H1 (cell line): ENCODE measurements around the gene PRICKLE2. TPM values are rescaled to one million over a fixed set of nuclear protein-coding genes. Genes with fewer than 3 reads are reported as not detected.

ENCODE experiments used
- CTCF ChIA-PET: fragments of 300-600 bp; sonication (Branson Sonifier 250); formaldehyde crosslinking; loops from one replicate; lab custom pipeline; 2021; ENCODE audit not compliant: partially characterized antibody; lab: Charles Lee
- POLR2A ChIA-PET: fragments of 300-600 bp; sonication (Branson Sonifier 250); formaldehyde crosslinking; loops from one replicate; lab custom pipeline; 2021; ENCODE audit warnings: inconsistent platforms; ENCODE audit not compliant: partially characterized antibody; lab: Charles Lee
- DNase-seq, 2 experiments: peaks; one replicate each; pipeline versions ENCODE4 v3.0.0 to v3.0.0-alpha.2; 2010 to 2022; ENCODE audit warnings: low spot score in 2 of 2, low read depth in 1 of 2, mixed read lengths in 1 of 2
- FAIRE-seq: peaks from 2 replicates; lab custom pipeline; 2011; peaks lifted over from hg19 to GRCh38; lab: Jason Lieb, UNC
- H2AFZ ChIP-seq: 2 replicates; pipeline ENCODE4 v1.8.1; 2012; ENCODE audit warnings: low read length, inconsistent platforms
- H2AK5ac ChIP-seq: 2 replicates; pipeline ENCODE4 v1.6.1; 2013; ENCODE audit warnings: low read depth, low read length
- H2BK120ac ChIP-seq: replicated peaks from 2 replicates; pipeline ENCODE3; 2013; ENCODE audit warnings: low read depth, low read length, inconsistent platforms
- H2BK12ac ChIP-seq: 2 replicates; pipeline ENCODE4 v1.6.1; 2013; ENCODE audit warnings: low read depth, low read length
- H2BK15ac ChIP-seq: 2 replicates; pipeline ENCODE4 v1.6.1; 2013; ENCODE audit warnings: low read length
- H2BK20ac ChIP-seq: 2 replicates; pipeline ENCODE4 v1.6.1; 2013; ENCODE audit warnings: low read length
- H2BK5ac ChIP-seq: 2 replicates; pipeline ENCODE4 v1.6.1; 2013; ENCODE audit warnings: low read depth, low read length
- H3K14ac ChIP-seq: 2 replicates; pipeline ENCODE4 v1.6.1; 2013; ENCODE audit warnings: inconsistent platforms; ENCODE audit not compliant: insufficient read length
- H3K18ac ChIP-seq: 2 replicates; pipeline ENCODE4 v1.6.1; 2013; ENCODE audit warnings: low read length; ENCODE audit errors: extremely low read depth
- H3K23ac ChIP-seq: 2 replicates; pipeline ENCODE4 v1.6.1; 2013; ENCODE audit warnings: inconsistent platforms; ENCODE audit not compliant: insufficient read length
- H3K23me2 ChIP-seq: 2 replicates; pipeline ENCODE4 v1.6.1; 2013; ENCODE audit warnings: low read depth, low read length
- H3K27ac ChIP-seq: 2 replicates; pipeline ENCODE4 v1.6.1; 2011; ENCODE audit warnings: low read depth, low read length, inconsistent platforms
- H3K27me3 ChIP-seq, 4 experiments: replicated peaks in 1 of 4; 1 replicate in 1 of 4; 2 replicates in 3 of 4; pipeline versions ENCODE4 v1.6.1 to v1.8.1; 2011 to 2013; ENCODE audit warnings: low read length in 3 of 4, mild to moderate bottlenecking in 3 of 4, inconsistent platforms in 2 of 4, mixed read lengths in 2 of 4, moderate library complexity in 1 of 4; ENCODE audit not compliant: control insufficient read depth in 3 of 4, insufficient read depth in 3 of 4; ENCODE audit errors: extremely low read depth in 1 of 4
- H3K36me3 ChIP-seq, 4 experiments: 2 replicates each; pipeline versions ENCODE4 v1.6.1 to v1.8.1; 2011 to 2013; ENCODE audit warnings: mild to moderate bottlenecking in 4 of 4, low read length in 3 of 4, moderate library complexity in 2 of 4, control low read depth in 1 of 4, inconsistent platforms in 1 of 4; ENCODE audit not compliant: insufficient read depth in 4 of 4, control insufficient read depth in 2 of 4
- H3K4ac ChIP-seq: replicated peaks from 2 replicates; pipeline ENCODE3; 2013; ENCODE audit warnings: low read length, low read depth, mixed read lengths, inconsistent platforms; ENCODE audit not compliant: insufficient read length
- H3K4me1 ChIP-seq, 4 experiments: replicated peaks in 1 of 4; 1 replicate in 1 of 4; 2 replicates in 3 of 4; pipeline versions ENCODE4 v1.6.1 to v1.8.1; 2011 to 2013; ENCODE audit warnings: low read length in 3 of 4, inconsistent platforms in 2 of 4, mixed read lengths in 1 of 4; ENCODE audit not compliant: insufficient read depth in 4 of 4, control insufficient read depth in 3 of 4
- H3K4me2 ChIP-seq, 2 experiments: 2 replicates each; pipeline versions ENCODE4 v1.6.1 to v1.8.1; 2011 to 2013; ENCODE audit warnings: low read depth in 2 of 2, low read length in 2 of 2, control low read depth in 1 of 2, inconsistent platforms in 1 of 2, mild to moderate bottlenecking in 1 of 2; ENCODE audit not compliant: insufficient read depth in 1 of 2
- H3K4me3 ChIP-seq, 4 experiments: fragments of 200-600, 300-600 bp in 1 of 4; sonication (generic), shearing (Covaris generic), sonication (Bioruptor Twin) in 1 of 4; 2 replicates each; pipeline versions ENCODE4 v1.5.1 to v1.8.1; 2011 to 2016; ENCODE audit warnings: low read length in 4 of 4, low read depth in 3 of 4, control low read depth in 2 of 4, inconsistent platforms in 2 of 4, mild to moderate bottlenecking in 2 of 4, mixed read lengths in 1 of 4, moderate library complexity in 1 of 4; ENCODE audit not compliant: insufficient read depth in 2 of 4; ENCODE audit errors: extremely low read depth in 1 of 4
- H3K56ac ChIP-seq: replicated peaks from 2 replicates; pipeline ENCODE3; 2013; ENCODE audit warnings: low read depth, mild to moderate bottlenecking, mixed read lengths, low read length, inconsistent platforms; ENCODE audit not compliant: insufficient read length
- H3K79me1 ChIP-seq: 2 replicates; pipeline ENCODE4 v1.6.1; 2013; ENCODE audit warnings: low read depth, low read length, control low read depth
- H3K79me2 ChIP-seq, 2 experiments: 2 replicates each; pipeline versions ENCODE4 v1.6.1 to v1.8.1; 2012 to 2013; ENCODE audit warnings: low read length in 2 of 2, mild to moderate bottlenecking in 2 of 2, inconsistent platforms in 1 of 2; ENCODE audit not compliant: insufficient read depth in 2 of 2, control insufficient read depth in 1 of 2
- H3K9ac ChIP-seq, 4 experiments: replicated peaks in 1 of 4; 1 replicate in 1 of 4; 2 replicates in 3 of 4; pipeline versions ENCODE4 v1.6.1 to v1.8.1; 2011 to 2013; ENCODE audit warnings: low read depth in 3 of 4, low read length in 3 of 4, control low read depth in 2 of 4, mild to moderate bottlenecking in 2 of 4, moderate library complexity in 2 of 4, inconsistent platforms in 1 of 4; ENCODE audit errors: extremely low read depth in 1 of 4
- H3K9me3 ChIP-seq, 2 experiments: 2 replicates each; pipeline versions ENCODE4 v1.6.1 to v1.8.1; 2012 to 2013; ENCODE audit warnings: mild to moderate bottlenecking in 2 of 2, moderate library complexity in 2 of 2, control low read depth in 1 of 2, inconsistent platforms in 1 of 2, low read depth in 1 of 2, low read length in 1 of 2, mixed read lengths in 1 of 2; ENCODE audit not compliant: insufficient read depth in 2 of 2
- H4K20me1 ChIP-seq, 2 experiments: replicated peaks in 1 of 2; 2 replicates each; pipeline versions ENCODE3 to v1.8.1; 2011 to 2013; ENCODE audit warnings: inconsistent platforms in 2 of 2, low read length in 2 of 2, mild to moderate bottlenecking in 1 of 2; ENCODE audit not compliant: insufficient read depth in 2 of 2, control insufficient read depth in 1 of 2
- H4K5ac ChIP-seq: 2 replicates; pipeline ENCODE4 v1.6.1; 2013; ENCODE audit warnings: low read length, low read depth, mixed read lengths, inconsistent platforms; ENCODE audit not compliant: insufficient read length
- H4K8ac ChIP-seq: 2 replicates; pipeline ENCODE4 v1.8.0; 2013; ENCODE audit warnings: mild to moderate bottlenecking, moderate library complexity, low read length, inconsistent platforms; ENCODE audit not compliant: insufficient read depth; ENCODE audit errors: extremely low read depth
- H4K91ac ChIP-seq: replicated peaks from 2 replicates; pipeline ENCODE3; 2013; ENCODE audit warnings: low read length, mixed read lengths, inconsistent platforms; ENCODE audit not compliant: insufficient read length
- ASH2L ChIP-seq: fragments of 200-600, 300-600 bp; sonication (generic); IDR thresholded peaks from one replicate; pipeline ENCODE4 v1.7.1; 2017; ENCODE audit warnings: low read length
- BACH1 ChIP-seq: IDR thresholded peaks from 2 replicates; pipeline ENCODE4 v1.6.1; 2012; ENCODE audit warnings: low read length, improper control_type of control experiment
- CBX5 ChIP-seq: fragments of 300-800, 300-1000 bp; sonication (generic); IDR thresholded peaks from 2 replicates; pipeline ENCODE4 v1.7.1; 2016; ENCODE audit warnings: antibody characterized with exemption, low read length, low read depth
- CREB1 ChIP-seq: IDR thresholded peaks from 2 replicates; pipeline ENCODE4 v1.6.1; 2012; ENCODE audit warnings: inconsistent platforms
- GABPA ChIP-seq: IDR thresholded peaks from 2 replicates; pipeline ENCODE4 v1.6.1; 2011; ENCODE audit warnings: mild to moderate bottlenecking, low read length, moderate library complexity, borderline replicate concordance; ENCODE audit not compliant: insufficient read depth
- JUN ChIP-seq: IDR thresholded peaks from 2 replicates; pipeline ENCODE4 v1.6.1; 2011; ENCODE audit warnings: low read depth, mild to moderate bottlenecking, improper control_type of control experiment, low read length
- NANOG ChIP-seq: IDR thresholded peaks from 2 replicates; pipeline ENCODE4 v1.6.1; 2011; ENCODE audit warnings: low read length, low read depth, mild to moderate bottlenecking, inconsistent platforms; ENCODE audit not compliant: insufficient read depth, poor library complexity, severe bottlenecking
- PHF8 ChIP-seq: fragments of 200-600 bp; sonication (generic); conservative IDR thresholded peaks from 2 replicates; pipeline ENCODE4 v1.7.1; 2012; ENCODE audit warnings: low read depth, mild to moderate bottlenecking, inconsistent platforms, low read length, moderate library complexity
- POLR2A ChIP-seq, 2 experiments: IDR thresholded peaks; 1 replicate in 1 of 2; 2 replicates in 1 of 2; pipeline ENCODE4 v1.6.1; 2011; ENCODE audit warnings: low read depth in 2 of 2, low read length in 2 of 2, mild to moderate bottlenecking in 2 of 2; ENCODE audit errors: control extremely low read depth in 1 of 2
- POLR2AphosphoS5 ChIP-seq: IDR thresholded peaks from 2 replicates; pipeline ENCODE4 v1.6.1; 2011; ENCODE audit warnings: low read depth, low read length
- RFX5 ChIP-seq: IDR thresholded peaks from 2 replicates; pipeline ENCODE4 v1.6.1; 2011; ENCODE audit warnings: low read depth, low read length, improper control_type of control experiment, borderline replicate concordance
- SIN3A ChIP-seq, 2 experiments: IDR thresholded peaks in 1 of 2; conservative IDR thresholded peaks in 1 of 2; 2 replicates each; pipeline ENCODE4 v1.6.1; 2011 to 2012; ENCODE audit warnings: low read length in 2 of 2, improper control_type of control experiment in 1 of 2, low read depth in 1 of 2, mild to moderate bottlenecking in 1 of 2
- SP2 ChIP-seq: IDR thresholded peaks from 2 replicates; pipeline ENCODE4 v1.6.1; 2012; ENCODE audit warnings: mild to moderate bottlenecking, low read length, inconsistent platforms
- TBP ChIP-seq: IDR thresholded peaks from 2 replicates; pipeline ENCODE4 v1.6.1; 2011; ENCODE audit warnings: low read depth, low read length, improper control_type of control experiment
- WGBS, 2 experiments: shearing (Covaris generic) in 1 of 2; methylation state at CpG; one replicate each; pipeline versions ENCODE4 v1.1.6 to v1.1.7; 2013 to 2015; ENCODE audit warnings: low lambda C conversion rate in 2 of 2, mixed read lengths in 2 of 2, inconsistent platforms in 1 of 2, low coverage in 1 of 2, missing lambda C conversion rate in 1 of 2; ENCODE audit not compliant: insufficient replicate concordance in 2 of 2, insufficient coverage in 1 of 2, insufficient read length in 1 of 2; ENCODE audit errors: extremely low coverage in 1 of 2, missing lambda C conversion rate in 1 of 2; 5-methylcytosine and 5-hydroxymethylcytosine counted together
- polyA plus RNA-seq, 7 experiments: library from polyadenylated mRNA; depleted of rRNA in 3 of 7; stranded (reverse) in 5 of 7; unstranded in 2 of 7; fragments of >200 nt in 5 of 7; fragments of 200-250 nt in 2 of 7; gene quantifications; 1 replicate in 5 of 7; 2 replicates in 1 of 7; 4 replicates in 1 of 7; pipeline versions ENCODE4 v1.2.1 to v1.2.3, GENCODE V29; 2011 to 2013; ENCODE audit warnings: missing spikeins in 2 of 7, mixed read lengths in 2 of 7
- total RNA-seq: library from RNA; stranded (reverse); fragmentation: NEBNext Ultra II Directional; extraction: Animal tissue kit (Norgen Biotek cat#: 25700); gene quantifications from 2 replicates; pipeline ENCODE4 v1.2.1, GENCODE V29; 2021
- TF ChIP-seq, protein P1 (sequence below): IDR thresholded peaks from 2 replicates; pipeline ENCODE4 v1.6.1; 2011; ENCODE audit warnings: low read depth, mild to moderate bottlenecking, low read length; ENCODE audit not compliant: insufficient read depth

PRICKLE2 gene
- total and polyA plus RNA-seq, 2 of the 8 experiments (the other 6 are each of a cell fraction or from before 2014, with no cell fraction given), result 2.9 to 8.0 TPM

GRCh38 chr3:64103131-64103530 lies 122.1 kb downstream of the PRICKLE2 start:
- H2AK5ac ChIP-seq, result no peak overlapping the region
- H3K18ac ChIP-seq, result no peak overlapping the region
- ChIA-PET CTCF (interaction anchor here (1.2 to 1.4 kb wide), 2 partner anchors 21 to 22 kb away, joined by 3 read pairs; no protein-coding TSS in a partner anchor), POLR2A (interaction anchor here (1.3 kb wide), 1 partner anchor 32 kb away, joined by 3 read pairs; no protein-coding TSS in a partner anchor)
- peaks cover 4 to 10% (median 9%) of the 10 kb centered on the region in 4 experiments; a peak in 4 of 7 replicates for H3K4me1 ChIP-seq
- no peak overlapping the region for H3K14ac ChIP-seq
- H3K4me2 ChIP-seq, result no peak overlapping the region
- no peak overlapping the region for H2BK120ac ChIP-seq
- no peak overlapping the region for H3K9ac ChIP-seq
- no peaks in the 10 kb centered on the region for H3K79me2 ChIP-seq
- no peaks in the 10 kb centered on the region for H3K79me1 ChIP-seq
- no peaks in the 10 kb centered on the region for H4K20me1 ChIP-seq
- no peak overlapping the region for H2BK15ac ChIP-seq
- no peaks in the 10 kb centered on the region for H3K23me2 ChIP-seq
- no peak overlapping the region for H4K5ac ChIP-seq
- no peak overlapping the region for H2BK12ac ChIP-seq
- no peak overlapping the region for H2AFZ ChIP-seq
- no peak overlapping the region for H3K4ac ChIP-seq
- no peak for DNase-seq
- 86% methylated on average over 2 of the region's 2 CpGs; no CpG with 5 or more reads in 1 of the 2 experiments for WGBS, 2 experiments
- no peak overlapping the region for H3K23ac ChIP-seq
- peaks cover 0 to 5% (median 0%) of the 10 kb centered on the region in 4 experiments; a peak in 1 of 8 replicates for H3K36me3 ChIP-seq
- H3K27ac ChIP-seq, result no peak overlapping the region
- H4K8ac ChIP-seq, result no peak overlapping the region
- no peak for FAIRE-seq
- no peaks in the 10 kb centered on the region for H3K27me3 ChIP-seq
- H4K91ac ChIP-seq, result no peak overlapping the region
- no peak overlapping the region for H2BK20ac ChIP-seq
- H2BK5ac ChIP-seq, result no peak overlapping the region
- no peaks in the 10 kb centered on the region for H3K9me3 ChIP-seq
- no peak overlapping the region for H3K56ac ChIP-seq
- no peak overlapping the region for H3K4me3 ChIP-seq
- no peak for TF ChIP-seq RFX5
- TF ChIP-seq PHF8, result no peak
- TF ChIP-seq JUN, result no peak
- TF ChIP-seq SIN3A (conservative IDR thresholded peaks at IDR 0.05 in 1 of 2, IDR thresholded peaks at IDR 0.05 in 1 of 2; ENCODE audit: low read depth in 1 of 2, low read length in 2 of 2), result no peak
- TF ChIP-seq BACH1, result no peak
- no peak for TF ChIP-seq SP2
- TF ChIP-seq, protein P1, sequence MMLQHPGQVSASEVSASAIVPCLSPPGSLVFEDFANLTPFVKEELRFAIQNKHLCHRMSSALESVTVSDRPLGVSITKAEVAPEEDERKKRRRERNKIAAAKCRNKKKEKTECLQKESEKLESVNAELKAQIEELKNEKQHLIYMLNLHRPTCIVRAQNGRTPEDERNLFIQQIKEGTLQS, result no peak
- TF ChIP-seq POLR2AphosphoS5, result no peak
- no peak for TF ChIP-seq TBP
- no peak for TF ChIP-seq CBX5
- TF ChIP-seq GABPA, result no peak
- TF ChIP-seq CREB1, result no peak
- no peak for TF ChIP-seq POLR2A (IDR thresholded peaks at IDR 0.05; ENCODE audit: control extremely low read depth in 1 of 2, low read depth in 2 of 2, low read length in 2 of 2)
- TF ChIP-seq ASH2L, result no peak
- TF ChIP-seq NANOG, result no peak
